DND-41 (cell line): ENCODE results near the gene RGS13.

Experiments
- ATAC-seq: fragments of 200-7000 bp; cut with Tn5 transposase; 3 replicates; pipeline ENCODE4 v1.9.1; 2021; ENCODE audit warnings: low read depth; ENCODE audit not compliant: insufficient read depth
- DNase-seq: peaks from one replicate; pipeline ENCODE4 v3.0.0-alpha.2; 2020
- H2AFZ ChIP-seq: 2 replicates; pipeline ENCODE4 v1.6.0; 2012; ENCODE audit warnings: low read depth, low read length
- H3K27ac ChIP-seq: 2 replicates; pipeline ENCODE4 v1.5.1; 2012; ENCODE audit warnings: low read length, inconsistent platforms
- H3K27me3 ChIP-seq: fragments of 200-600 bp; sonication (generic); 2 replicates; pipeline ENCODE4 v1.6.0; 2012; ENCODE audit warnings: low read length, mild to moderate bottlenecking, inconsistent platforms; ENCODE audit not compliant: insufficient read depth, poor library complexity
- H3K36me3 ChIP-seq: 2 replicates; pipeline ENCODE4 v1.5.1; 2012; ENCODE audit warnings: low read length, inconsistent platforms; ENCODE audit not compliant: insufficient read depth
- H3K4me1 ChIP-seq: 2 replicates; pipeline ENCODE4 v1.5.1; 2012; ENCODE audit warnings: mild to moderate bottlenecking, low read length; ENCODE audit not compliant: insufficient read depth
- H3K4me2 ChIP-seq: 2 replicates; pipeline ENCODE4 v1.6.0; 2012; ENCODE audit warnings: mild to moderate bottlenecking, moderate library complexity, low read length, inconsistent platforms; ENCODE audit not compliant: insufficient read depth
- H3K4me3 ChIP-seq, 2 experiments: fragments of 200-600 bp in 1 of 2; shearing (Covaris generic) in 1 of 2; 2 replicates each; pipeline ENCODE4 v1.5.1; 2012 to 2016; ENCODE audit warnings: inconsistent platforms in 2 of 2, low read length in 2 of 2, mild to moderate bottlenecking in 2 of 2, low read depth in 1 of 2, moderate library complexity in 1 of 2
- H3K79me2 ChIP-seq: 2 replicates; pipeline ENCODE4 v1.6.0; 2012; ENCODE audit warnings: low read length, inconsistent platforms; ENCODE audit not compliant: insufficient read depth
- H3K9ac ChIP-seq: 2 replicates; pipeline ENCODE4 v1.6.0; 2012; ENCODE audit warnings: low read depth, mild to moderate bottlenecking, inconsistent platforms, low read length, moderate library complexity
- H3K9me3 ChIP-seq: 2 replicates; pipeline ENCODE4 v1.5.1; 2012; ENCODE audit warnings: low read length, moderate library complexity, mild to moderate bottlenecking, inconsistent platforms; ENCODE audit not compliant: insufficient read depth, severe bottlenecking
- H4K20me1 ChIP-seq: 2 replicates; pipeline ENCODE4 v1.6.0; 2012; ENCODE audit warnings: low read length; ENCODE audit not compliant: insufficient read depth
- EZH2 ChIP-seq: IDR thresholded peaks from 3 replicates; pipeline ENCODE4 v1.6.1; 2012; ENCODE audit warnings: borderline replicate concordance, low read depth, mild to moderate bottlenecking, moderate library complexity, low read length, inconsistent platforms; ENCODE audit not compliant: severe bottlenecking
- TF ChIP-seq, protein P1 (sequence below): IDR thresholded peaks from 2 replicates; pipeline ENCODE4 v1.5.1; 2012; ENCODE audit warnings: borderline replicate concordance, low read length, moderate library complexity, mild to moderate bottlenecking; ENCODE audit not compliant: poor library complexity, severe bottlenecking; ENCODE audit errors: extremely low read depth

The RGS13 gene

DNA sequence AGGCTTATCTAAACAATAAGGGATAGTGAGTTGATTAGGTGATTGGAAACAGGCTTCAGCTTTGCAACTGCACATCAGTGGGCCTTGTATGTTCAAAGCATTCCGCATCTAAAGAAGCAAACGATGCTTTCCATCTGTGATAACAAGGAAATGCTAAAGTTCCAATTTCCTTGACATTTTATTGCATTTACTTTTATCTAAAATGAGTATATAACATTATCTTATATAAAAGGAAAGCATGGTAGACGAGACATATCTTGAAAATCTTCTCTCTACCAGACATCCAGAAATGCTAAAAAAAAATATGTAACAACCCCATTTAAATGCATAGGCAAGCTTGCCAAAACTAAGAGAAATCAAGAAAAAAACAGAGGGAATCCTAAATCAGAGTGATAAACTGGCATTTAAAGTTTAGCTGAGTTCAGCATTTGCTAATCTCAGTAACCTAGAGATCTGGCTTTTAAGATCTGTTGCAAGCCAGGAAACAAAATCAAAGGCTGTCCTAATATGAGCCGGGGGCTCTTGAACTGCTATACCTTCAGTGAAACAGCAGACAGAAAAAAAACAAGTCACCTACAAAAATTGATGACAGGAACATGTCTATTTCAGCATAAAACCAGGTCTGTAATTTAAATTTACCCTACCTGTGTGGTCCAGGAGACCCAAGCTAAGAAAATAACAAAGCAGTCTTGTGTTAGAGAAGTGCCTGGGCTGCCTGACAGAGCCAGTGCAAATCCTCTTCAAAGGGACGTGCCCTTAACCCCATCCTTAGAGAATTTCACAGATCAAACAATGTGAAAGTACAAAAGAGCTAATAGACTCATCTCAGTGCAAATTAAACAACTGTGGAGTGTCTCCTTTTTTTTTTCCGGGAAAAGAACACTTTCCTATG is 3.1 kb upstream of the RGS13 start:
- H2AFZ ChIP-seq = no peak overlapping the region
- H4K20me1 ChIP-seq = no peaks in the 10 kb centered on the region
- 0 out of 2 replicates have a peak, but pooled peaks cover 4% of the 10 kb centered on the region for H3K79me2 ChIP-seq
- ATAC-seq (peak; percentile 62; the same call in 2 of the 3 replicates), DNase-seq (no peak)
- no peaks in the 10 kb centered on the region for H3K27me3 ChIP-seq
- no peak for TF ChIP-seq EZH2
- TF ChIP-seq, protein P1, sequence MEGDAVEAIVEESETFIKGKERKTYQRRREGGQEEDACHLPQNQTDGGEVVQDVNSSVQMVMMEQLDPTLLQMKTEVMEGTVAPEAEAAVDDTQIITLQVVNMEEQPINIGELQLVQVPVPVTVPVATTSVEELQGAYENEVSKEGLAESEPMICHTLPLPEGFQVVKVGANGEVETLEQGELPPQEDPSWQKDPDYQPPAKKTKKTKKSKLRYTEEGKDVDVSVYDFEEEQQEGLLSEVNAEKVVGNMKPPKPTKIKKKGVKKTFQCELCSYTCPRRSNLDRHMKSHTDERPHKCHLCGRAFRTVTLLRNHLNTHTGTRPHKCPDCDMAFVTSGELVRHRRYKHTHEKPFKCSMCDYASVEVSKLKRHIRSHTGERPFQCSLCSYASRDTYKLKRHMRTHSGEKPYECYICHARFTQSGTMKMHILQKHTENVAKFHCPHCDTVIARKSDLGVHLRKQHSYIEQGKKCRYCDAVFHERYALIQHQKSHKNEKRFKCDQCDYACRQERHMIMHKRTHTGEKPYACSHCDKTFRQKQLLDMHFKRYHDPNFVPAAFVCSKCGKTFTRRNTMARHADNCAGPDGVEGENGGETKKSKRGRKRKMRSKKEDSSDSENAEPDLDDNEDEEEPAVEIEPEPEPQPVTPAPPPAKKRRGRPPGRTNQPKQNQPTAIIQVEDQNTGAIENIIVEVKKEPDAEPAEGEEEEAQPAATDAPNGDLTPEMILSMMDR = no peak
- no peaks in the 10 kb centered on the region for H3K9me3 ChIP-seq
- H3K36me3 ChIP-seq = no peaks in the 10 kb centered on the region
- H3K9ac ChIP-seq = no peak overlapping the region
- no peak overlapping the region for H3K4me3 ChIP-seq
- H3K4me1 ChIP-seq = no peaks in the 10 kb centered on the region
- no peak overlapping the region for H3K4me2 ChIP-seq
- H3K27ac ChIP-seq = no peak overlapping the region

DNA sequence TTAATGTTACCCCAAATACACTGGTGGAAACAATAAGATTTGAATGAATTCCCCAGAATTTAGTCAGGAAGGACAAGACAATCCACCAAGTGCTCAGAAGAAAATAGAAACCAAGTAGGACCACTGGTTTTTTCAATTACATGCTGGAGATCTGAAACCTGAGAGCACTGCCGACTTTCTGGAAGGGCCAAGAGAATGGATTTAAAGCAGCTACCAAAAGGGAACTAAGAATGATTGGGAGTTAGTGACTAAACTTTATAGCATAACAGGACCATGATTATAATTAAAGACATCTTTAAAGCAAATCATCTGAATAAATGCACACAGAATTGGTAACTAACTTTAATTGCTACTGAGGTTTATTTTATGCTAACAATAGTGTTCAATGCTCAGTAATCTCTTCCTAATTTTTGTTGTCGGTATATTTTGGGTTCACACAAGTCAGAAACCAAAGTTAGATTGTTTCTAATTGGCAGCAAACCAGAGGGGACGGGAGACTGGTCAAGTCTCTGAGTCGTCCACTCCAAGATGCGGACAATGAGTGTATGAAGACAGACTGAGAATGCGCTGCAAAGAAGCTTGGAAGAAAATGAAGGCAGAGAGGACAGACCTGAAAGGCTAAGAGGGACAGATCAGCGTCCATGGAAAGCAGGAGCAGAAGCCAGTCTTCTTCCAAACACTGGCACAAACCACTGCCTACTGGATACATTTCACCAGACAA is 2.3 kb upstream of the RGS13 start:
- no peaks in the 10 kb centered on the region for H3K9me3 ChIP-seq
- no peak overlapping the region for H2AFZ ChIP-seq
- H3K79me2 ChIP-seq = 0 out of 2 replicates have a peak, but pooled peaks cover under 1% of the 10 kb centered on the region
- H3K27me3 ChIP-seq = no peaks in the 10 kb centered on the region
- ATAC-seq (no peak), DNase-seq (no peak)
- H3K4me3 ChIP-seq = no peak overlapping the region
- TF ChIP-seq, protein P1 = no peak
- TF ChIP-seq EZH2 = no peak
- no peaks in the 10 kb centered on the region for H4K20me1 ChIP-seq
- no peaks in the 10 kb centered on the region for H3K36me3 ChIP-seq
- no peak overlapping the region for H3K9ac ChIP-seq
- H3K27ac ChIP-seq = no peak overlapping the region
- no peak overlapping the region for H3K4me2 ChIP-seq
- no peaks in the 10 kb centered on the region for H3K4me1 ChIP-seq

DNA sequence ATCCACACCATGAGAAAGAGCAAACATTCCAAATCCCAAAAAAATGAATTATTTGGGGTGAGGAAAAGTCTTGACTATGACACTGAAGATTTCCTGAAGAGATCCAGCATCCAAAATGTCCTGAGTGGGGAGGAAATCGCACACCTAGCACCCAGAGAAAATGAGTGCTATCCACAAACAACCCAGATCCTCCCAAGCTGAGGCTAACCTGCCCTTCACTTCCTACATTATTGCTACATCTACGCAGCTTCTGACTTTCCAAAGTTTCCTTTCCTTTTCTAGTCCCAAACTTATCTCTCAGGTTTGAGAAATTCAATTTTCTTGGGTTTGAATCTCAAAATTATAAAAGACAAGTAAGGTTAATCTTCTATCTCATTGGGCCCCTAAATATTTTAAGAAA is 906 bp upstream of the RGS13 start:
- Histone ChIP-seq H3K27ac (no peak overlapping the region), H3K4me2 (no peak overlapping the region), H3K9ac (no peak overlapping the region), H4K20me1 (no peaks in the 10 kb centered on the region), H3K9me3 (no peaks in the 10 kb centered on the region), H3K4me1 (no peaks in the 10 kb centered on the region), H3K27me3 (no peaks in the 10 kb centered on the region), H2AFZ (no peak overlapping the region), H3K36me3 (no peaks in the 10 kb centered on the region), H3K79me2 (no peaks in the 10 kb centered on the region), H3K4me3 (no peak overlapping the region)
- no peak for DNase-seq
- no peak for TF ChIP-seq EZH2
- TF ChIP-seq, protein P1 = no peak
- ATAC-seq = no peak
